Fibroblast of gingiva (primary cell): ENCODE measurements around the gene ZNF423.

Experiments
- DNase-seq: peaks from one replicate; pipeline ENCODE4 v3.0.0-alpha.2; 2011; ENCODE audit warnings: low read depth

ZNF423 gene

GRCh38 chr16:49491771-49492761 is 363.8 kb downstream of the ZNF423 start:
- DNase-seq, result no peak

- DNase-seq, result no peak
These were observed 364.7 kb downstream of the ZNF423 start for GRCh38 chr16:49491106-49491670.

- DNase-seq, result no peak
These were observed 365.6 kb downstream of the ZNF423 start for GRCh38 chr16:49490321-49490705.

- no peak for DNase-seq
These were observed 366.1 kb downstream of the ZNF423 start for GRCh38 chr16:49489686-49490320.

GRCh38 chr16:49488740-49489525 is 367.0 kb downstream of the ZNF423 start:
- DNase-seq, result no peak

- DNase-seq, result no peak
These were observed 367.6 kb downstream of the ZNF423 start for GRCh38 chr16:49488336-49488735.

GRCh38 chr16:49487746-49488145 is 368.2 kb downstream of the ZNF423 start:
- DNase-seq, result no peak

GRCh38 chr16:49486400-49486799 is 369.5 kb downstream of the ZNF423 start:
- no peak for DNase-seq

GRCh38 chr16:49485663-49486062 is 370.2 kb downstream of the ZNF423 start:
- no peak for DNase-seq

GRCh38 chr16:49484936-49485335 is 371.0 kb downstream of the ZNF423 start:
- no peak for DNase-seq

- no peak for DNase-seq
These were observed 371.5 kb downstream of the ZNF423 start for GRCh38 chr16:49484451-49484849.

GRCh38 chr16:49483651-49484450 is 372.1 kb downstream of the ZNF423 start:
- no peak for DNase-seq

- no peak for DNase-seq
These were observed 372.7 kb downstream of the ZNF423 start for GRCh38 chr16:49483251-49483650.

- DNase-seq, result no peak
These were observed 373.2 kb downstream of the ZNF423 start for GRCh38 chr16:49482690-49483089.

GRCh38 chr16:49478616-49479015 is 377.3 kb downstream of the ZNF423 start:
- no peak for DNase-seq

- no peak for DNase-seq
These were observed 377.8 kb downstream of the ZNF423 start for GRCh38 chr16:49478107-49478506.

GRCh38 chr16:49477250-49477895 is 378.5 kb downstream of the ZNF423 start:
- DNase-seq, result no peak

- DNase-seq, result no peak
These were observed 381.2 kb downstream of the ZNF423 start for GRCh38 chr16:49474741-49475140.

- DNase-seq, result no peak
These were observed 382.1 kb downstream of the ZNF423 start for GRCh38 chr16:49473773-49474172.

GRCh38 chr16:49473131-49473530 is 382.8 kb downstream of the ZNF423 start:
- DNase-seq, result no peak

- no peak for DNase-seq
These were observed 383.3 kb downstream of the ZNF423 start for GRCh38 chr16:49472598-49472997.
